ENCODE measurements around the gene STAT4.

STAT4 gene

GRCh38 chr2:191167766-191168165 lies 17.0 kb upstream of the STAT4 start:
- ATAC-seq: peak; percentile 26
- no peak for TF ChIP-seq GLIS3 (CRISPR knock-in tag; IDR thresholded peaks at IDR 0.05)
- no peak for TF ChIP-seq ESRRG (CRISPR knock-in tag; IDR thresholded peaks at IDR 0.05)
- no peak for TF ChIP-seq ISL1 (CRISPR knock-in tag; IDR thresholded peaks at IDR 0.05)
- no peak for TF ChIP-seq PPARA (CRISPR knock-in tag; IDR thresholded peaks at IDR 0.05; ENCODE audit: borderline replicate concordance)
- TF ChIP-seq ZFP3 (CRISPR knock-in tag; IDR thresholded peaks at IDR 0.05): no peak
- TF ChIP-seq ZNF565 (CRISPR knock-in tag; conservative IDR thresholded peaks at IDR 0.05; ENCODE audit: low read depth): no peak
- no peak for TF ChIP-seq ZNF70 (CRISPR knock-in tag; IDR thresholded peaks at IDR 0.05)
- TF ChIP-seq CREB5 (CRISPR knock-in tag; IDR thresholded peaks at IDR 0.05; ENCODE audit: low read depth): no peak
- TF ChIP-seq TCF4 (CRISPR knock-in tag; IDR thresholded peaks at IDR 0.05; ENCODE audit: borderline replicate concordance): no peak
- no peak for TF ChIP-seq ZFP30 (CRISPR knock-in tag; IDR thresholded peaks at IDR 0.05)
- no peak for TF ChIP-seq TOX (CRISPR knock-in tag; IDR thresholded peaks at IDR 0.05; ENCODE audit: borderline replicate concordance)
- no peak for TF ChIP-seq RARB (CRISPR knock-in tag; IDR thresholded peaks at IDR 0.05)
- no peak for TF ChIP-seq ARNTL (CRISPR knock-in tag; IDR thresholded peaks at IDR 0.05; ENCODE audit: borderline replicate concordance, low read depth)
- no peak for TF ChIP-seq PATZ1 (CRISPR knock-in tag; IDR thresholded peaks at IDR 0.05; ENCODE audit: borderline replicate concordance)
- no peak for TF ChIP-seq ZNF8 (CRISPR knock-in tag; IDR thresholded peaks at IDR 0.05)

DNA sequence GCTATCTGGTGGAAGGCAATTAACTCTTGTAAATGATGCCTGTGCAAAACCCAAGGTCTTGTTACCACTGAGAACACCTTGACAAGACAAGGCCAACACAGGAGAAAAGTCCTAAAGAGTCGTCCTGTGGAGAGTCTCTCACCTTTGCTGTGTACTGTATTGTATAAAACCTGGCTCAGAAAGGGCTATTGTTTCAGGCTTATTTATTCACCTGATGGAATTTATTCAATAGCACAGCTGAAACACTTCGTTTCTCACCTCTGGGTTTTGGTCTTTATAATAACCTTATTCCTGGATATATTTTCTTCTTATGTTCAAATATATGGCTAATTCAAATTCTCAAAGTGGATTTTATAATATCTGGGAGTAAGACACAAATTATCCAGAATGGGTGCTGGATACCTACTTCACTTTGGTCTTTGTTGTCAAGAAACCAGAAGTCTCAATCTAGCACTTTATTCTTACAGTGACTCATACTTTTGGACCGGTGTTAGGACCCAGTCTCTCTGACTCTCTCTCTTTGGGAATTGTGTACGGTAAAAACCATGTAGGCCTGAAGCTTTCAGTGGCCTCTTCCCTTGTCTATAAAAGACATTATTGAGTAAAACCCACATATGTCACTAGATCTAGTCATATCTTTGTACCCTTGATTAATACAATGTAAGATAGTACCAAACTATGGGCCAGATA lies 16.1 kb upstream of the STAT4 start:
- no peak for ATAC-seq
- no peak for TF ChIP-seq ZC3H10 (CRISPR knock-in tag; IDR thresholded peaks at IDR 0.05)
- TF ChIP-seq GLIS3 (CRISPR knock-in tag; IDR thresholded peaks at IDR 0.05): no peak
- no peak for TF ChIP-seq PATZ1 (CRISPR knock-in tag; IDR thresholded peaks at IDR 0.05; ENCODE audit: borderline replicate concordance)
- TF ChIP-seq, protein P1, sequence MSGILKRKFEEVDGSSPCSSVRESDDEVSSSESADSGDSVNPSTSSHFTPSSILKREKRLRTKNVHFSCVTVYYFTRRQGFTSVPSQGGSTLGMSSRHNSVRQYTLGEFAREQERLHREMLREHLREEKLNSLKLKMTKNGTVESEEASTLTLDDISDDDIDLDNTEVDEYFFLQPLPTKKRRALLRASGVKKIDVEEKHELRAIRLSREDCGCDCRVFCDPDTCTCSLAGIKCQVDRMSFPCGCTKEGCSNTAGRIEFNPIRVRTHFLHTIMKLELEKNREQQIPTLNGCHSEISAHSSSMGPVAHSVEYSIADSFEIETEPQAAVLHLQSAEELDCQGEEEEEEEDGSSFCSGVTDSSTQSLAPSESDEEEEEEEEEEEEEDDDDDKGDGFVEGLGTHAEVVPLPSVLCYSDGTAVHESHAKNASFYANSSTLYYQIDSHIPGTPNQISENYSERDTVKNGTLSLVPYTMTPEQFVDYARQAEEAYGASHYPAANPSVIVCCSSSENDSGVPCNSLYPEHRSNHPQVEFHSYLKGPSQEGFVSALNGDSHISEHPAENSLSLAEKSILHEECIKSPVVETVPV (CRISPR knock-in tag; IDR thresholded peaks at IDR 0.05): no peak
- TF ChIP-seq CREB5 (CRISPR knock-in tag; IDR thresholded peaks at IDR 0.05; ENCODE audit: low read depth): no peak
- TF ChIP-seq OSR1 (CRISPR knock-in tag; IDR thresholded peaks at IDR 0.05): no peak
- TF ChIP-seq ARNTL (CRISPR knock-in tag; IDR thresholded peaks at IDR 0.05; ENCODE audit: borderline replicate concordance, low read depth): no peak
- TF ChIP-seq, protein P2, sequence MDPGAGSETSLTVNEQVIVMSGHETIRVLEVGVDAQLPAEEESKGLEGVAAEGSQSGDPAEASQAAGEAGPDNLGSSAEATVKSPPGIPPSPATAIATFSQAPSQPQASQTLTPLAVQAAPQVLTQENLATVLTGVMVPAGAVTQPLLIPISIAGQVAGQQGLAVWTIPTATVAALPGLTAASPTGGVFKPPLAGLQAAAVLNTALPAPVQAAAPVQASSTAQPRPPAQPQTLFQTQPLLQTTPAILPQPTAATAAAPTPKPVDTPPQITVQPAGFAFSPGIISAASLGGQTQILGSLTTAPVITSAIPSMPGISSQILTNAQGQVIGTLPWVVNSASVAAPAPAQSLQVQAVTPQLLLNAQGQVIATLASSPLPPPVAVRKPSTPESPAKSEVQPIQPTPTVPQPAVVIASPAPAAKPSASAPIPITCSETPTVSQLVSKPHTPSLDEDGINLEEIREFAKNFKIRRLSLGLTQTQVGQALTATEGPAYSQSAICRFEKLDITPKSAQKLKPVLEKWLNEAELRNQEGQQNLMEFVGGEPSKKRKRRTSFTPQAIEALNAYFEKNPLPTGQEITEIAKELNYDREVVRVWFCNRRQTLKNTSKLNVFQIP (CRISPR knock-in tag; IDR thresholded peaks at IDR 0.05; ENCODE audit: borderline replicate concordance, low read depth): no peak
- no peak for TF ChIP-seq PPARA (CRISPR knock-in tag; IDR thresholded peaks at IDR 0.05; ENCODE audit: borderline replicate concordance)
- no peak for TF ChIP-seq ZFP30 (CRISPR knock-in tag; IDR thresholded peaks at IDR 0.05)
- TF ChIP-seq SNAI2 (CRISPR knock-in tag; IDR thresholded peaks at IDR 0.05): no peak
- TF ChIP-seq ISL1 (CRISPR knock-in tag; IDR thresholded peaks at IDR 0.05): no peak
- TF ChIP-seq CSDC2 (CRISPR knock-in tag; IDR thresholded peaks at IDR 0.05): no peak

Measured in SK-N-SH treated with all-trans-retinoic acid at 6 μM for 48 hours (cell line).